HG03442 (cell line): Measurements from ENCODE around the gene MCU.
"Not testable (repeated sequence)": the region's sequence is repeated elsewhere in the genome, so short reads cannot be mapped to it uniquely, and the experiment has no call there.

Experiments
- ATAC-seq: cut with Tn5 transposase; IDR thresholded peaks from one replicate; pipeline ENCODE4 v1.9.1; 2021; ENCODE audit warnings: mild to moderate bottlenecking, moderate library complexity; ENCODE audit not compliant: unreplicated experiment

MCU gene

DNA sequence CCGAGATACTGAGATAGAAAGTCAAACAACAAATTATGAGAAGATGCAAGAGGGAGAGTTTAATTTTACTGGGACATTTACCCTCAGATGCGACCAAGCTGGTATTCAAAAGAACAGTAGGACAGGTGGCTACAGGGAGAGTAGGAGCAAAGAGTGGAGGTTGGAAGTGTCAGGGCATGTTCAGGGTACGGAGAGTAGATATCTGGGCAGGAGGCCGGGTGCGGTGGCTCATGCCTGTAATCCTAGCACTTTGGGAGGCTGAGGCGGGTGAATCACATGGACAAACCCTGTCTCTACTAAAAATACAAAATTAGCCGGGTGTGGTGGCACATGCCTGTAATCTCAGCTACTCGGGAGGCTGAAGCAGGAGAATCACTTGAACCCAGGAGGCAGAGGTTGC is 5.5 kb upstream of the MCU start:
- ATAC-seq: not testable (repeated sequence)

DNA sequence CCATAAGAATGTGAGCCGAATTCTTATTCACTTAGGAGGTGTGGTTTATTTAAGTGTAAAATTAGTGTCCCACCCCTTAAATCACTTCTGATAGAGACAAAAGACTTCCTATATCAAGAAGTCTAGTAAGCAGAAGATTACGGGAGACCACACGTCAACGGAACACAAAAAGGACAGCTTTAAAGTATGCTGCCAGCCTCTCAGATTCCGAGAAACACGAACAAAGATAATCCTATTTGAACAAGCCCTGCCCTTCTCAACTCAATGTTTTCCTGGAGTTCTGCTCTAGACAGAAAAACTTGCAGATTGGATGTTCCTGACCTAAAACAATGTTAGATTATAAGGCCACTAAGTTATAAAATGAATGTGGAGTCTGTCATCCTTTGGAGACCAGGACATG is 4.9 kb upstream of the MCU start:
- no peak for ATAC-seq

DNA sequence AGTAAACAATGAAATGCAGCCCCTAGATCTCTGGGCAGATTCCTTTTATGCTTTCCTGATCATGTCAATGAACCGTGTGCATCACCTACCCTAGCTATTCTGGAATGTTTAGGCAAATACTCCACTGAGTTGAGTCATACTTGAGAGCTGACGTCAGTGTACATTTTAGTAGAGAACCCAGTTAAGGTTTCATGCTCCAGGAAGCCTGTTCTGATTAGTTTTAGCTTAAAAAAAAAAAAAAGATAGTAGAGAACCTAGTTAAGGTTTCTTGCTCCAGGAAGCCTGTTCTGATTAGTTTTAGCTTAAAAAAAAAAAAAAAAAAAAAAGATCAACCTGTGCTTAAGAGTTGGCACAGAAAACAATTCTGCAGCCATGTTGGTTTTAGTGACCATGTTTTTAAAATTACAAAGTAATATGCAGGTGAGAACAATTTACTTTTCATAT is 3.7 kb upstream of the MCU start:
- no peak for ATAC-seq

DNA sequence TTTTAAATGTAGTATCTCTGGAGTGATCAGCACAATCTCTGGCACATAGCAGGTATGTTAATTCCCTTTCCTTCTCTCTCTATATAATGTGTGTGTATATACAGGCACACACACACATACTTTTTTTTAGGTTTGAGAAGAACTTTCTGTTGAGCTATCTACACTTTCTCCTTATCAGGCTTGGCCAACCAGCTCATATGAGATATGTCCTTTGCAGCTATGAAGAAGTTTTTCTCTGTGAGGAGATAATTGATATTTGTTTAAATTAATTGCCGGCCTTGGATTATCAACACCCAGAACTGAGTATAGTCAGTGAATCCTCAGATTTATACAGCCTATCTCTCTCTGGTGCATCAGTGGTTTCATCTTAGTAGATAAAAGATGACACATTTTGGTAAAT is 2.3 kb upstream of the MCU start:
- ATAC-seq: no peak

DNA sequence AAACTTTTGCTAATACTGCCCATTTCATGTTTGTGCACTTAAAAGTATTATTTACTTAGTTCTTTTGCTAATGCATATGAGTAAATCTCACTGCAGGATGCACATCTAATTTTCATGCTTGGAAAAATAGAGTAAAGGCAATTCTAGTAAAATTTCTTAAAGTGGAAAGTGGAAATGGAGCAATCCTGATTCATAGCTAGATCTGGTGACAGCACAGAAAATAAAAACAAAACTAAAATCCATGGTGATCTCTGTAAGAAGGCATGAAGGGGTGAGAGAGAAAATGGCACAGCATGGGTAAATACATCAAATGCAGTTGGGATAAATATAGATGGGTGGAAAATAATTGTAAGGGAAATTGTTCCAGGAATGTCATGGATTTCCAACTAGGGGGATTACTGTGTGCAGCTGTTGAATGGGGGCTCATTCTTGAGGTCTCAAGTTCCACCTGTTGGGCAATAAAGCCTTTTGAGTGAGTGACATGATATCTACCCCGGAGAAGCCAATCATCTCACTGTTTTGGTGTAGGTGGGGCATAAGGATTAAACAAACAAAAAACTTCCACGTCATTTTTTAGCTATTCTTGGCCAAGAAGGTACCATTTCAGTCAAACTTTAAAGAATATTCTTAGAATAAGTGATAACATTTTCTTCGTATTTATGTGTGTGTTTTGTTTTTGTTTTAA is 1.7 kb upstream of the MCU start:
- no peak for ATAC-seq

DNA sequence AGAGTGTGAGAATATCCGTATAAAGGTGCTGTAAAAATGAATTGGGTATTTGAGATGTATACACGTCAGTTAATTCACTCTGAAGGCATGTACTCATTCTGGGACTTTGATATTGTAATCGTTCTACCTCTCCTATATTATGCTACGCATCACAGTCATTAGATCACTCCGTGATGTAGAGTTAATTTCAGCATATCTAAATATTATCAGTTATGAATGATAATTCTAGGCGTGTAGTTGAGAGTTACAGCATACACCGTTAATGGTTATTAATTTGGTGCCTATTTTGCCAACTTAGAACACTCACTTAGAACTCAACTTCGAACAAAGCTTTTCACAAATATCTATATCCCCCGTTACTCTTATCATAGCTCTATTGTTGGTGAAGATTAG is 477 bp upstream of the MCU start:
- ATAC-seq: no peak

DNA sequence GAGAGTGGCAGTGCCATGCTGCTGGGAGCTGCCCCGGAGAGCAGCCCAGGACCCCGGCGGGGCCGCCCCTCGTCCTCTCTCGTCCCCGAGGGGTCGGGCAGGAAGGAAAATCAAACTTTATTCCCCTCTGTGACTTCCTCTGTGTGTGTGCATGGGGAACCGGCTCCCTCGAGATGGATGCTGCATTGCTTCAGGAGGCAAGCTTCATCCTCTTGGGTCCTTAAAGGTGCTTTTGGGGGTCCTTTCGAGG is 726 bp downstream of the MCU start:
- no peak for ATAC-seq

DNA sequence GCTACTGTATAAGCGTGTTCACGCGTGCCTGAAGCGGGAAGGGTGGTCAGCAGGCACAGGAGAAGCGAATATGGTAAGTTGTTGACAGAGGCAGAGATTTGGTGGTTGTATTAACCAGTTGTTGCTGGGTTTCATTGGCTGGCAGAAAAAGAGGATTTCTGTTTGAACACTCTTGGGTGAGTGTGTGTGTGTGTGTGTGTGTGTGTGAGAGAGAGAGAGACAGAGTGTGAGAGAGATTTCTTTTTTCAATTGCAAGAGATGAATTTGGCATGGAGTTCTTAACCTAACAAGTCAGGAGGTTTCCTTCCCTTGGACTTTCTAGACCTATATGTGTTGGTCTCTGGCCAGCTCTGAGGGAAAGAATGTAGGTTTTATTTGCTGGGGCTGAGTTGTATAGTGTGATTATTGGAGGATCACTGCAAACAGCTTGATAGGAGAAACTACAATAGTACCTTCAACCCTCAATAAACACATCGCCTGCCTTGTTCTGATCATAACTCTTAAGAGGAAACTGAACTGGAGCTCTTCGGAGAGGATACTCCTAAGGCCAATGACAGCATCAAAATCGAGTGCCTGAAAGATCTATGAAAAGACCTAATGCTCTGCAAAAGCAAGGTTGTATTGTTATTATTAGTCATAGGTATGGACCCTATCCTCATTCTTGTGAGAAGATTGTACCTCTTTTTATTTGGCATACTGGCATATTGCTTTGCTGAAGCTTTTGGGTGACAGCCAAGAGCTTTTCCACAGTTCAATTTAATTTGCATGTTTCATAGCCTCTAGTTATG is 1.2 kb downstream of the MCU start:
- ATAC-seq: no peak

DNA sequence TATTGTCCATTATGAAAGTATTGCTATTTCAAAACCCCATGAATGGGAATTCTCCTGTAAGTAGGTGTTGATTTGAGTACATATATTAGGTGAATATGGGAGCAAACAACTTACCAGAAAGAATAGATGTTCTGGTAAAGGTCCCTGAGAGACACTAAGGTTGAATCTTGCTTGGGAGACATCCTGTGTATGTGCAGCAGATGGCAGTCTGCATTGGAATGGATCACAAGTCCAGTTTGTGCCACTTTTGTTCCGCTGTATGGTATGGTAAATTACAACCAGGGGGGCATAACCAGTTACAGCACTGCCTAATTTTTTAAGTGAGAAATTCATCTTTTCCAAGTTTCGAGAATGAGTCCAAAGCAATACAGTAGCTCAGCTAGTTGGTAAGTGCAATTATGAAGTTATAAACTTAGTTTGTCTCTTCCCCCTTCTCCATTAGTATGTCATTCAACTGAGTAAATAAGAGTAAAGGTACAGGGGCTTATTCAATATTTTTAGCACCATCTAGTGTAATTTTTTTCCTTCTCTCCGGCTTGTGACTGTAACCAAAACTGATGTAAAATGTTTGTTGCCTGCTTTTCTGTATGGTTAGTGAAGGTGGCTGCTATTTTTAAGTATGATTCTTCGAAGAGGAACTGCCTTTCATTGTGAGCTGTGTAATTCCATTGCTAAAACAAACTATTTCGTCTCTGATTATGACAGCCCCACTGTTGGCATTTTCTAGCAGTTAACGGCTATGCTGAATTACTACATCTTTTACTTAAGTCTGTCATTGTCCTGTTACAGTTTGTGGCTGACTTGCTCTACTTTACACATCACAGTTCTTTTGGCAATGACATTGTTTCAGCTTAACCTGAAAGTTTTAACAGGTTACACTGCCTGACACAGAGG is 2.8 kb downstream of the MCU start:
- no peak for ATAC-seq

DNA sequence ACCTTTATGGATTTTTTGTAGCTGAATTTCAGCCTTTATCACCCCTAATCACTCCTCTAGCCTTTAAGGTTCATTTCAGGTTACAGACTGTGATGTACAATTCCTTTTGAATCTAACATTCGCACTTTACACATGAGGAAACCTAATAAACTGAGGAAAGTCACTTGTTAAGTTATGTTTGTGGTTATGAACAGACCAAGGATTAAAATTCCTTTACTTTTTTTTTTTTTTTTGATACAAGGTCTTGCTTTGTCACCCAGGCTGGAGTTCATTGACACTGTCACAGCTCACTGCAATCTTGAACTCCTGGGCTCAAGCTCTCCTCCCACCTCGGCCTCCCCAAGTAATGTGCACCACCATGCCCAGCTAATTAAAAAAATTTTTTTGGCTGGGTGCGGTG is 3.6 kb downstream of the MCU start:
- no peak for ATAC-seq

DNA sequence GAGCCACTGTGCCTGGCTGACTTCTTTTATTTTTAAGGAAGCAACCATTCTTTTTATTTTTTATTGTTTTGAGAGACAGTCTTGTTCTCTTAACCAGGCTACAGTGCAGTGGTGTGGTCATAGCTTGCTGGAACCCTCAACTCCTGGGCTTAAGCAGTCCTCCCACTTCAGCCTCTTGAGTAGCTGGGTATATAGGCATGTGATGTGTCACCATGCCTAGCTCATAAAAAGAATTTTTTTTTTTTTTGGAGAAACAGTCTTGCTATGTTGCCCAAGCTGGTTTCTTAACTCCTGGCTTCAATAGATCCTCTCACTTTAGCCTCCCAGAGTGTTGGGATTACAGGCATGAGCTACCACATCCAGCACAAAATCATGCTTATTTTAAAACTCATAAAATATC is 5.8 kb downstream of the MCU start:
- no peak for ATAC-seq

DNA sequence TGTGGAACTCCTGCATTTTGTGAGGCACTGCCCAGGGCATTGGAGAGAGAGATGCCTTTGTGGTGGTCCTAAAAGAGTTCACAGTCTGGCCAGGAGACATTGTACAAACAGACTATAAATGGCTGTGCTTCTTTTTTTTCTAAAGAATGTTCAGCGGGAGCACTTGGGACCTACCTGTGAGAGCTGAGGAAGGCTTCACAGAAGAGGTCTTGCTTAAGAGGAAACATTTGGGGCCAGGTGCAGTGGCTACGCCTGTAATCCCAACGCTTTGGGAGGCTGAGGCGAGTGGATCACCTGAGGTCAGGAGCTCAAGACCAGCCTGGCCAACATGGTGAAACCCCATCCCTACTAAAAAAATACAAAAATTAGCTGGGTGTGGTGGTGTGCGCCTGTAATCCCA is 10.5 kb downstream of the MCU start:
- not testable (repeated sequence) for ATAC-seq

DNA sequence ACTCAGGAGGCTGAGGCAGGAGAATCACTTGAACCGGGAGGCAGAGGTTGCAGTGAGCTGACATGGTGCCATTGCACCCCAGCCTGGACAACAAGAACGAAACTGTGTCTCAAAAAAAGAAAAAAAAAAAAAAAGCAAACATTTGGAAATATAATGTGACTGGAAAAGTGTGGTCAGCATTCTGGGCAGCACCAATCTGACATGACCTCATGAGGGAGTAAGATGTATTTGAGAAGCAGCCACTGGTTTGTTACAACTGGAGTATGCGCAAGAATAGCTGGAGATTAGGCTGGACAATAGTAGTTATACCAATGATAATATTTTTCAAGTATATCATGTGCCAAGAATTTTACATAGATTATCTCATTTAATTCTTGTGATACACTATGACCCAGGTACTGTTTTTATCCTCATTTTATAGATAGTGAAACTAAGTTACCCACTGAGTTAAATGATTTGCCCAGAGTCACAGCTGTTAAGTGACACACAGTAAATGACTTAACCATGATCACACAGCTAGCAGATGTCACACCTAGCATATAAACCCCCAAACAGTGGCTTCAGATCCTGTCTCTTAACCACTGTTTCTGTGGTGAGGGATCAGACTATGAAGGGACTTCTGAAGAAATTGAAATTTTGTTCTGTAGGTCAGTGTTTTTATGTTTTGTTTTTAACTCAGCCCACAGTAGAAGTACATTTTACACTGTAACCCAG is 11.1 kb downstream of the MCU start:
- ATAC-seq: peak; percentile 34

DNA sequence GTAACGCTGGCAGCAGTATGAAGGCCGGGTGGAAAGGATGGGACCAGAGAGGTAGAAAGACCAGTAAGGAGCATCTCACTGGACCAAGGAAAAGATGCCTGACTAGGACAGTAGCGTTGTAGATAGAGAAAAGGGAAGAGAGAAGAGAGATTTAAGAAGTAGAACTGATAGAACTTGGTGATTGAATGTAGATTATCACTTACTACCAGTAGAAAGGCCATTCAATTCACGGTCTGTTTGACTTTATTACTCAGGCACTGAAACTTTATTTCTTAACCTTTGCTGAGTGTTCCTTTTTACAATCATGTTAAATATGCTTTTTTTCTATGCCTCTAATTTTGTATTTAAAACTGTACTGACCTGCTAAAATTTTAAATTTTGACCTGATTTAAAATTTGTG is 12.2 kb downstream of the MCU start:
- ATAC-seq: no peak

DNA sequence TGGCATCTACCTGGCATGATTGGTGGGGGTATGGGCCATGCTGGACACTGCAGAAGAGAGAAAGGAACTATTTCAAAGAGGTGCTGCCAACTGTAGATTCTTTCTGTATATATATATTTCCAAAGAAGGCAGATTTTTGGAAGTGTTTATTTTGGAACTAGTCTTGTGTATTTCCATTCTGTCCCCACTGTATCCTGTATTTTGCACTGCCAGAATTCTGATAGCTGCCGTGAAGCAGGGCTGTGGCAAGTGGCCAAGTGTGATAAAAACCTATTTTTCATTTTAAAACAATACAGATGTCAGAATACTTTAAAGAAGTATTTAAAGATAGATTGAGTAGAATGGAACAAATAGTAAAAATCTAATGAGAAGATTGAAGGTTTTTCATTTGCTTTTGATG is 17.1 kb downstream of the MCU start:
- ATAC-seq: no peak

DNA sequence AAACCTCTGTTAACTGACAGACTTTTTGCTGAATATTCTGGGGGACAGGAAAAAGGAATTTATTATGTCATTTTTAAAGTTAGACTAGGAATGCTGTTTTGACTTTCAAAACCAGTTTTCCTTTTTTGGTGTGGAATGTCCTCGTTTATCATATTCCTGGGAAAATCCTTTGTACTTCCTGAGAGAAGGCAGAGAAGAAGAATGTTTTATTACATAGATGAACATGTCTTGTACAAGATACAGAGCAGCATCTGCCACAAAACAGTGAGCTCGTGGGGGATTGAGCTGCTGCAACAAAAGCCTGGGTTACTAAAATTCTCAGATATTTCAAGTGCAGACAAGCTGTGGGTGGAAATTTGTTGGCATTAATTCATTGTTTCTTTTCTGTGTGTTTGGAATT is 20.2 kb downstream of the MCU start:
- ATAC-seq: no peak

DNA sequence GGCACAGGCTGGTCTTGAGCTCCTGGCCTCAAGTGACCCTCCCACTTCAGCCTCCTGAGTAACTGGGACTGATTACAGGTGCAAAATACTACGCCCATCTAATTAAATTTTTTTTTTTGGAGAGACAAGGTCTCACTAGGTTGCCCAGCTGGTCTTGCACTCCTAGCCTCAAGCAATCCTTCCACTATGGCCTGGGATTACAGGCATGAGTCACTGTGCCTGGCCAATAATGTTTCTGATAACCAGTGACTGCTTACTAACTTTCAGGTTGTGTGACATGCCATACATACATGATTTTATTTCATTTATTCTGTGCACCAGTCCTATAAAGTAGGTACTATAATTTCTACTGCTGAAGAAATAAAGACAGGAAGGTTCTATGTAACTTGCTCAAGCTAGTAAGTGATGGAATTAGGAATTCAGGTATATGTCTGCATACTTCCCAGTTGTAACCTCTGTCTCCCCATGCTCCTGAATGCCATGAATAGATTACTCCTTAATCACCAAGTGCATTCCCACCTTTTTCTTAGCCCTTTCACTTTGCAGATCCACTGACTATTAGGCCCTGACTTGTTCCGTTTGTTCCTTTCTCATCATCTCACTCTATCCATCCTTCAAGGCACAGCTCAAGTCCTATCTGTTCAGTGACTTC is 28.1 kb downstream of the MCU start:
- ATAC-seq: no peak

DNA sequence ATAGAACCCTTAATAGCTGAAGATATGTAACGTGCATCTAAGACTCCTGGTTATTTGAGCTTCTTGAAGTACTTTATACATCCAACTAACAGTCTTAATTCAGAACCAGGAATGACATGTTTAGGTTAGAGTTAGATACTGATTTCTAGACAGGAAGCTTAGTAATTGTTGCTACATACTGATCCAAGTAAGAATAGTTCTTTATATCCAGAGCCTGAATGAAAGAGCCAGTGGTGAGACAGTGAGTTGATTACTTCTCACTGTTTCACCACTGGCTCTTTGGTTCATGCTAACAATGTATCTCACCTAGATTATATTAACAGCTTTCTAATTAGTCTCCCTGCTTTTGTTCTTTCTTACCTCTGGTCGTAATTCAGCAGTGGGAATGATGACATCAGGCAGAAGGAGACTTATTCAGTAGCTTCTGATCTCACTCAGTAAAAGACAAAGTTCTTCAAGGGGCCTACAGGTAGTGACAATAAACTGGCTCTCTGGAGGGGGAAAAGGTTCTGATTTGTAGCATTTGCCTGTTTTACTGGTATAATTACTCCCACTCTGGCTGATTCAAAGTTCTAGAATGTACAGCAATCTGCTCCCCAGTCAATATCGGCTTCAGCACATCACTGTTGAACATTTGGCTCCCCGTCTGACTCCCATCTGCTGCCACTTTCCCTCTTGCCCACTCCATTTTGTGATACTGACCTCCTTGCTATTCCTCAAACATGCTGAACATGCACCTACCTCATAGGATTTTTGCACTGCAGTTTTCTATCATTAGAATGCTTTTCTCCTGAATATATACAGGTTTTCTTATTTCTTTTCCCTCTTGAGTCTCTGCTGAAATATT is 29.1 kb downstream of the MCU start:
- ATAC-seq: no peak

DNA sequence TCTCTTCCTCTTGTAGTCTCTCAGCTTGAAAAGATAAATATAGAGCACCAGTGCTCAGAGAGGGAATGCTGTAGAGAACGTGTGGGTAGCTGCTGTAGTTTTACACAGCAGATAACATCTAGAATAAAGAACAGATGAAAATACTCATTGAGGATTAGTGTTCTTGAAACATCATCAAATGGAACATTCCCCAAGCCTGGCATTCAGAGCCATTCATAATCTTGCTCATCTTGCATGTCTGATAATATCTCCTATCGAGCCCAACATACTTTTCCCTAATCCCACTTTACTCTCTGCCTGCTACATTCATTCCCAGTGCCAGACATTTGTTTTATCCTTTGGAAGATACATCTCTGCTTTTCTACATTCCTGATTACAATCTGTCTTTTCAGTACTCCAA is 35.2 kb downstream of the MCU start:
- ATAC-seq: no peak

DNA sequence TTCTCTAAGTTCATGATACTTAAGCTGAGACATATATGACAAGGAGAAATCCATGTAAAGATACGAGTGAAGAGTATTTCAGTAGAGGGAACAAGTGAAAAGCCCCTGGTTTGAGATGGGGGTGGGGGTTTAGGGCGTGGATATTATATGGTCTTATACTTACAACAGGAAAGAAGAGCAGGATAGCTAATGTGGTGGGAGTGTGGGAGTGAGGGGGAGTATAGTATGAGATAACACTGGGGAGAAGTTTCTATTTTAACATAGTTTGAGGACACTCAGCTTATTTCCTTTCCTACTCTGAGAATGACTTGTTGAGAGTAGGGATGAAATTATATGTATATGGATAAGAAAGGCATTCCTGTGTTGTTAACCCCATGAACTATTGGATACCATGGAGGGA is 36.5 kb downstream of the MCU start:
- ATAC-seq: no peak
